Spleen (tissue), 11 donors: ENCODE measurements around the gene ST6GALNAC3. TPM values are rescaled to one million over a fixed set of nuclear protein-coding genes. Genes with fewer than 3 reads are reported as not detected.

ENCODE experiments used
- DNase-seq: peaks from one replicate; pipeline ENCODE4 v3.0.0-alpha.2; 2020
- H3K27ac ChIP-seq, 8 donors: fragments of 200-600 bp; sonication (generic) in 7 of 8; 1 replicate in 4 of 8; 2 replicates in 4 of 8; pipeline versions ENCODE4 v1.5.0 to v1.8.0; 2016 to 2021; ENCODE audit warnings: inconsistent platforms in 4 of 8, mild to moderate bottlenecking in 4 of 8, moderate library complexity in 1 of 8
- H3K27me3 ChIP-seq, 7 donors: fragments of 200-600 bp; sonication (generic) in 6 of 7; replicated peaks in 1 of 7; 1 replicate in 4 of 7; 2 replicates in 3 of 7; pipeline versions ENCODE4 v1.5.0 to v1.8.0; 2016 to 2021; ENCODE audit warnings: inconsistent platforms in 3 of 7, mild to moderate bottlenecking in 1 of 7
- H3K36me3 ChIP-seq, 6 donors: fragments of 200-600 bp; sonication (generic) in 5 of 6; 1 replicate in 4 of 6; 2 replicates in 2 of 6; pipeline versions ENCODE4 v1.5.0 to v1.8.0; 2016 to 2021; ENCODE audit warnings: inconsistent platforms in 2 of 6
- H3K4me1 ChIP-seq, 6 donors: fragments of 200-600 bp; sonication (generic) in 5 of 6; 1 replicate in 3 of 6; 2 replicates in 3 of 6; pipeline versions ENCODE4 v1.5.0 to v1.8.0; 2016 to 2021; ENCODE audit warnings: inconsistent platforms in 3 of 6
- H3K4me3 ChIP-seq, 8 donors: fragments of 200-600 bp; sonication (generic) in 7 of 8; 1 replicate in 4 of 8; 2 replicates in 4 of 8; pipeline versions ENCODE4 v1.5.0 to v1.8.0; 2016 to 2021; ENCODE audit warnings: inconsistent platforms in 4 of 8, mild to moderate bottlenecking in 4 of 8, moderate library complexity in 2 of 8
- H3K9me3 ChIP-seq, 8 donors: fragments of 200-600 bp; sonication (generic) in 7 of 8; 1 replicate in 4 of 8; 2 replicates in 4 of 8; pipeline versions ENCODE4 v1.5.0 to v1.8.0; 2016 to 2021; ENCODE audit warnings: inconsistent platforms in 4 of 8
- POLR2A ChIP-seq, 3 donors: fragments of 450-650 bp; IDR thresholded peaks; one replicate each; pipeline ENCODE4 v1.5.1; 2017; ENCODE audit warnings: antibody characterized with exemption in 3 of 3, mild to moderate bottlenecking in 1 of 3
- POLR2AphosphoS5 ChIP-seq, 3 donors: sonication (generic); formaldehyde crosslinking; IDR thresholded peaks; one replicate each; pipeline ENCODE4 v1.5.1; 2017; ENCODE audit warnings: antibody characterized with exemption in 3 of 3
- WGBS, 5 donors: extraction: QIAGEN DNeasy Blood & Tissue Kit in 3 of 5; methylation state at CpG; one replicate each; pipeline versions ENCODE4 v1.1.5 to v1.1.7; 2013 to 2018; 5-methylcytosine and 5-hydroxymethylcytosine counted together
- intact Hi-C: fragments of 100-400 bp; cut with DNase I; formaldehyde crosslinking; loops from one replicate; pipeline ENCODE4 v1.15.0; 2023; ENCODE audit warnings: low total_unique reads
- polyA plus RNA-seq, 3 donors: library from polyadenylated mRNA; stranded (reverse); fragments of 200-250 nt; gene quantifications; one replicate each; pipeline ENCODE4 v1.2.1, GENCODE V29; 2013
- total RNA-seq, 7 donors: library from RNA; depleted of rRNA in 3 of 7; stranded (reverse); fragments of >200 nt in 3 of 7; fragmentation: NEBNext Ultra II Directional in 4 of 7; extraction: Animal tissue kit (Norgen Biotek cat#: 25700) in 4 of 7; gene quantifications; one replicate each; pipeline versions ENCODE4 v1.1.0 to v1.2.1, GENCODE V29; 2016 to 2021
- TF ChIP-seq, protein P1 (sequence below), 11 experiments: fragments of 200-600 bp in 7 of 11; fragments of 450-650 bp in 4 of 11; sonication (generic) in 4 of 11; IDR thresholded peaks in 8 of 11; conservative IDR thresholded peaks in 3 of 11; 1 replicate in 7 of 11; 2 replicates in 4 of 11; pipeline versions ENCODE4 v1.4.0 to v1.8.0; 2016 to 2021; ENCODE audit warnings: antibody characterized with exemption in 11 of 11, inconsistent platforms in 4 of 11, mild to moderate bottlenecking in 1 of 11
- donor health status: healthy with polysubstance abuse.
- donor health status: DM: no; HTN: no; CAD: no; lungs with moderate emphysema.
- donor health status: DM: no; HTN: no; CAD: no.
- donor health status: Bipolar disorder and iron deficiency.
- donor health status: healthy.
- donor health status: DM: no; HTN: no; CAD: no.
- donor health status: DM: yes; HTN: yes; CAD: no.

Gene ST6GALNAC3
- total and polyA plus RNA-seq, 10 donors: 0.93 to 24.7 (median 10.1) TPM

DNA sequence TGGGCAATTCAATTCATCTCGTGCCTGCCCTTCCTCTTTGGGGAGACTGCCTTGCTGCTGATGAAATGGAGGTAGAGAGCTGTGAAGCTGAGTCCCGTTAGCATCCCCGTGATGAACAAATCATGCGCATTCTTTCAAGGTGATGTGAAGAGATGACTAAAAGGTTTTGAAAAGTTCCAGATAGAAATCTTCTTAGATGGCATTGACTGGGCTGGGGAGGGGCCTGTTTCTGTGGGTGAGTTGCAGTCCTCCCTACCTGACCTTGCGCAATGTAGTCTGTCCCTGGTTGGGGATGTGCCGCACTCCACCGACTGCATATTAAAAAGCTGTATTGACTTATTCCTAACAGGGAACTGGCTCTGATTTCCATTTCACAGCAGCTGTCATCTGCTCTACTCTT lies 49.6 kb downstream of the ST6GALNAC3 start:
- intact Hi-C loops: no loop called here
- peaks cover 0 to 14% (median 0%) of the 10 kb centered on the region in 6 donors for H3K36me3 ChIP-seq
- 83 to 96% (median 90%) methylated on average over 7 of the region's 7 CpGs for WGBS, 5 donors
- H3K27ac ChIP-seq: no peak overlapping the region
- TF ChIP-seq POLR2A (IDR thresholded peaks at IDR 0.05) (no peak), POLR2AphosphoS5 (IDR thresholded peaks at IDR 0.05) (no peak)
- TF ChIP-seq, protein P1, sequence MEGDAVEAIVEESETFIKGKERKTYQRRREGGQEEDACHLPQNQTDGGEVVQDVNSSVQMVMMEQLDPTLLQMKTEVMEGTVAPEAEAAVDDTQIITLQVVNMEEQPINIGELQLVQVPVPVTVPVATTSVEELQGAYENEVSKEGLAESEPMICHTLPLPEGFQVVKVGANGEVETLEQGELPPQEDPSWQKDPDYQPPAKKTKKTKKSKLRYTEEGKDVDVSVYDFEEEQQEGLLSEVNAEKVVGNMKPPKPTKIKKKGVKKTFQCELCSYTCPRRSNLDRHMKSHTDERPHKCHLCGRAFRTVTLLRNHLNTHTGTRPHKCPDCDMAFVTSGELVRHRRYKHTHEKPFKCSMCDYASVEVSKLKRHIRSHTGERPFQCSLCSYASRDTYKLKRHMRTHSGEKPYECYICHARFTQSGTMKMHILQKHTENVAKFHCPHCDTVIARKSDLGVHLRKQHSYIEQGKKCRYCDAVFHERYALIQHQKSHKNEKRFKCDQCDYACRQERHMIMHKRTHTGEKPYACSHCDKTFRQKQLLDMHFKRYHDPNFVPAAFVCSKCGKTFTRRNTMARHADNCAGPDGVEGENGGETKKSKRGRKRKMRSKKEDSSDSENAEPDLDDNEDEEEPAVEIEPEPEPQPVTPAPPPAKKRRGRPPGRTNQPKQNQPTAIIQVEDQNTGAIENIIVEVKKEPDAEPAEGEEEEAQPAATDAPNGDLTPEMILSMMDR (IDR thresholded peaks at IDR 0.05 in 8 of 11, conservative IDR thresholded peaks at IDR 0.05 in 3 of 11): no peak
- no peaks in the 10 kb centered on the region for H3K4me1 ChIP-seq
- no peak for DNase-seq
- H3K27me3 ChIP-seq: no peaks in the 10 kb centered on the region
- H3K9me3 ChIP-seq: no peaks in the 10 kb centered on the region
- no peak overlapping the region for H3K4me3 ChIP-seq

DNA sequence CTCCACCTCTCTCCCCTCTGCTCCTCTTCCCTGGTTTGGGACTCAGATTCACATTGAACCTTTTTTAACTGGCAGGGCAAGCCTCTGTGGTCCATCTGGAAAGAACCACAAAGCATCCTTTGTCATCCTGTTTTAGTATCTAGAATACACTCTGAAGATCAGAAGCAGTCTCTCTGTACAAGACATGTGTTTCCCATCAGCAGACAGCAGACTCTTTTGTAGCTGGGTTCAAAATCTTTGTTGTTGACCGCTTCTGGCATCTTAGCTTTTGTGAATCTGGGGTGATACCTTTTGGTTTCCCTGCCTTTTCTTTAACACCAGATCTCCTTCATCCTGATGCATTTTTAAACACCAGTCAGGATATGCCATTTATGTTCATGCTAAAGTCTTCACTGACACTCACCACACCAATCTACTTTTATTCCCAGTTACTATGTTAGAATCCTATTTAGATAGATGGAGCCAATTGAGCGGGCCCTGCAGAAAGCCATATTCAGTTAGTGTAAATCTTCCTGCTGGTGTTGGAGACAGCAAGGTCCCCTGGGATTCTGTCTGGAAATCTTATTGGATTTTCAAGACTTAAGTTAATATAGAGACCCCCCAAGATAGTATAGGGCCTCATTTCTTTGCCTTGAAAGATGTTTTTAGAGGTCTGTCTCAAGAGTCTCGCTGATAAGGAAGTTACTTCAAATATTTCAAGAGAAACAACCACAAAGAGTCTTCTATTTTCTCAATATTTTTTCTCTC lies 51.1 kb downstream of the ST6GALNAC3 start:
- Histone ChIP-seq H3K4me1 (no peaks in the 10 kb centered on the region), H3K27ac (no peak overlapping the region), H3K27me3 (no peaks in the 10 kb centered on the region), H3K36me3 (peaks cover 0 to 14% (median 0%) of the 10 kb centered on the region in 6 donors), H3K4me3 (no peak overlapping the region), H3K9me3 (no peaks in the 10 kb centered on the region)
- intact Hi-C loops: no loop called here
- no peak for TF ChIP-seq POLR2AphosphoS5 (IDR thresholded peaks at IDR 0.05)
- TF ChIP-seq, protein P1 (IDR thresholded peaks at IDR 0.05 in 8 of 11, conservative IDR thresholded peaks at IDR 0.05 in 3 of 11): no peak
- no peak for TF ChIP-seq POLR2A (IDR thresholded peaks at IDR 0.05)
- DNase-seq: no peak
- WGBS, 5 donors: 69 to 90% (median 86%) methylated on average over 3 of the region's 3 CpGs

DNA sequence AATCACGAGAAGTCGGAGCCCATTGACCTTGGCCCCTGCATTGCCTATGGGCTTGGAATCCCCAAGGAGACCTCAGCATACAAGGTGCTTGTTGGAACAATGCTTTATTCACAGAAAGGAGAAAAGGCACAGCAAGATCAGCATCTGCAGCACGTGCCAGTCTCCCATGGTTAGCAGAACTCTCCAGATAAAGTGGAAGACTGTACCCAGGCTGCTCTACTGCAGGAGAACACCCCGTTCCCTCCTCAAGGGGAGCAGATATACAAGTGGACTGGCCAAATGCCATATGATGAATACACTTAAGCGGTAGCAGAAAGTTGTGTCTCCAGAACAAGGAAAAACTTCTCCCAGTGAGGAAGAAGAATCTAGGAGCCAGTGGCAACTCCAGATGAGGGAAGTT lies 53.5 kb downstream of the ST6GALNAC3 start:
- Histone ChIP-seq H3K4me1 (no peaks in the 10 kb centered on the region), H3K27ac (no peak overlapping the region), H3K9me3 (no peaks in the 10 kb centered on the region), H3K36me3 (peaks cover 0 to 14% (median 0%) of the 10 kb centered on the region in 6 donors), H3K27me3 (no peaks in the 10 kb centered on the region), H3K4me3 (no peak overlapping the region)
- no peak for DNase-seq
- WGBS, 5 donors: 83 to 97% (median 92%) methylated on average over 5 of the region's 5 CpGs
- no peak for TF ChIP-seq POLR2AphosphoS5 (IDR thresholded peaks at IDR 0.05)
- TF ChIP-seq, protein P1 (IDR thresholded peaks at IDR 0.05 in 8 of 11, conservative IDR thresholded peaks at IDR 0.05 in 3 of 11): no peak
- TF ChIP-seq POLR2A (IDR thresholded peaks at IDR 0.05): no peak
- intact Hi-C loops: no loop called here

DNA sequence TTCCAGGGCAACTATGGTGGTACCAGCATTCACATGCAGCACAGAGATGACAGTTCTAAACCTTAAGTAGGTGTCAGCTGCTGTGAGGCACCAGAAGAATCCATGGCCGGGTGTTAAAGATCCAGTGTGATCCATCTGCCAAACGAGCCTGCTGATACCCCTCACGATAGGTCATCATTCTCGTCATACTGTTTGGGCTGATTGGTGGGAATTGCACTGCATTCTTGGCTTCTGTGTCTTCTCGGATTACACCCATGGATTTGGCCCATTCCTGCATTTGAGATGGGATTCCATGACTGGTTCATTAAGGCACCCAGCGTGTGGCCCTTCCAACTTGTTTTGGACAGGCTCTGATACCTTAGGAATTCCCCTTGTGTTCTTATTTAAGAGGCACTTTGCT lies 55.2 kb downstream of the ST6GALNAC3 start:
- H3K9me3 ChIP-seq: no peaks in the 10 kb centered on the region
- intact Hi-C loops: no loop called here
- 84 to 92% (median 88%) methylated on average over 6 of the region's 6 CpGs for WGBS, 5 donors
- H3K4me1 ChIP-seq: no peaks in the 10 kb centered on the region
- peaks cover 0 to 14% (median 0%) of the 10 kb centered on the region in 6 donors for H3K36me3 ChIP-seq
- H3K27ac ChIP-seq: no peak overlapping the region
- no peak overlapping the region for H3K4me3 ChIP-seq
- TF ChIP-seq POLR2A (IDR thresholded peaks at IDR 0.05) (no peak), POLR2AphosphoS5 (IDR thresholded peaks at IDR 0.05) (no peak)
- TF ChIP-seq, protein P1 (IDR thresholded peaks at IDR 0.05 in 8 of 11, conservative IDR thresholded peaks at IDR 0.05 in 3 of 11): no peak
- H3K27me3 ChIP-seq: no peaks in the 10 kb centered on the region
- no peak for DNase-seq
